Activated naive CD8-positive, alpha-beta T cell treated with anti-CD3 and anti-CD28 coated beads, Interleukin-2, amount 50 U/mL, for 24 hours (primary cell): ENCODE data around the gene TSPAN18.

ENCODE experiments used
- ATAC-seq: fragments of 150-1000 bp; cut with Tn5 transposase; one replicate; pipeline ENCODE4 v1.10.0; 2021
- DNase-seq: peaks from one replicate; pipeline ENCODE4 v3.0.0; 2021
- H3K27ac Mint-ChIP-seq: one replicate; pipeline ENCODE4 v1.8.0; 2021; ENCODE audit warnings: mild to moderate bottlenecking, mixed read lengths
- H3K27me3 Mint-ChIP-seq: one replicate; pipeline ENCODE4 v1.8.0; 2021; ENCODE audit warnings: mixed read lengths
- H3K36me3 Mint-ChIP-seq: one replicate; pipeline ENCODE4 v1.8.0; 2021; ENCODE audit warnings: low read depth, mixed read lengths
- H3K4me1 Mint-ChIP-seq: one replicate; pipeline ENCODE4 v1.8.0; 2021; ENCODE audit warnings: mixed read lengths
- H3K4me3 Mint-ChIP-seq: one replicate; pipeline ENCODE4 v1.8.0; 2021; ENCODE audit warnings: mild to moderate bottlenecking, moderate library complexity, mixed read lengths
- H3K9me3 Mint-ChIP-seq: one replicate; pipeline ENCODE4 v1.8.0; 2021; ENCODE audit warnings: mixed read lengths

Gene TSPAN18

GRCh38 chr11:44701276-44701675 is 25.5 kb upstream of the TSPAN18 start:
- Mint-ChIP-seq H3K27ac (no peak overlapping the region), H3K9me3 (no peaks in the 10 kb centered on the region)

GRCh38 chr11:44702889-44703288 is 23.9 kb upstream of the TSPAN18 start:
- Mint-ChIP-seq H3K27me3 (peaks cover 2% of the 10 kb centered on the region), H3K36me3 (no peaks in the 10 kb centered on the region), H3K4me1 (no peaks in the 10 kb centered on the region), H3K27ac (no peak overlapping the region), H3K9me3 (no peaks in the 10 kb centered on the region), H3K4me3 (no peak overlapping the region)
- DNase-seq (no peak), ATAC-seq (no peak)

More at GRCh38 chr11:44701276-44701675, 25.5 kb upstream of the TSPAN18 start:
- Mint-ChIP-seq H3K4me3 (no peak overlapping the region), H3K36me3 (no peaks in the 10 kb centered on the region), H3K27me3 (peaks cover 2% of the 10 kb centered on the region), H3K4me1 (no peaks in the 10 kb centered on the region)
- DNase-seq (no peak), ATAC-seq (no peak)

DNA sequence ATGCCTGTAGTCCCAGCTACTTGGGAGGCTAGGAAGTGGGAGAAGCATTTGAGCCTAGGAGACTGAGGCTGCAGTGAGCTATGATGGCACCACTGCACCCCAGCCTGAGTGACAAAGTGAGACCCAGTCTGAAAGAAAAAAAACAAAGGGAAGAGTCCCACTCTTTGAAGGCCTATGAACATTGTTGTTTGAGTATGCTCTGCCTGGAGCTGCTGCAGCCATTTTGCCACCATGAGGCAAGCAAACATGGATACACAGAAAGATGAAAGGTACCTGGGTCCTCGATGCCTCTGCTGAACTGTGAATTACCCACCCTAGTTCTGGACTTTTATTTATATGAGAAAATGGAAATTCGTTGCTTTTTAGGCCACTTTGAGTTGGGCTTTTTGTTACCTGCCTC is 19.7 kb upstream of the TSPAN18 start:
- ATAC-seq: no peak
- Mint-ChIP-seq H3K27ac (no peak overlapping the region), H3K4me3 (no peak overlapping the region), H3K27me3 (peaks cover 2% of the 10 kb centered on the region), H3K4me1 (no peaks in the 10 kb centered on the region), H3K36me3 (no peaks in the 10 kb centered on the region), H3K9me3 (peaks cover 6% of the 10 kb centered on the region)
- no peak for DNase-seq

DNA sequence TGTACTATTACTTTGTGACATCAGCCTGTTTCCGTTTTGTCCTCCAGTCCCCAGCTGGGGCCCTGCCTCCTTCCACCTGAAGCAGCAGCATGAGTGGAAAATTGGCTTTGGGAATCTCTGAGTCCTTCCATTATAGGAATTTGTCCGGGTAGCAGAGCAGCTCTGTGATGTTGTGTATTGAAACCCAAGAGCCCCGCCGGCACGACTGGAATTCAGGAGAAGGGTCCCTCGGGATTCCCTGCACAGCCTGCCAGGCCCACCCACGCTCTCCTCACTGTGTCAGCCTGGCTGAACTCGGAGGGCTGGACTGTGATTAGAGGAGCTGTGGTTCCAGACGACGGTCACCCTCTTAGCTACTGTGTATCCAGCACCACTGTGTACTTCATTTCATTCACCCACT is 18.8 kb upstream of the TSPAN18 start:
- ATAC-seq: no peak

DNA sequence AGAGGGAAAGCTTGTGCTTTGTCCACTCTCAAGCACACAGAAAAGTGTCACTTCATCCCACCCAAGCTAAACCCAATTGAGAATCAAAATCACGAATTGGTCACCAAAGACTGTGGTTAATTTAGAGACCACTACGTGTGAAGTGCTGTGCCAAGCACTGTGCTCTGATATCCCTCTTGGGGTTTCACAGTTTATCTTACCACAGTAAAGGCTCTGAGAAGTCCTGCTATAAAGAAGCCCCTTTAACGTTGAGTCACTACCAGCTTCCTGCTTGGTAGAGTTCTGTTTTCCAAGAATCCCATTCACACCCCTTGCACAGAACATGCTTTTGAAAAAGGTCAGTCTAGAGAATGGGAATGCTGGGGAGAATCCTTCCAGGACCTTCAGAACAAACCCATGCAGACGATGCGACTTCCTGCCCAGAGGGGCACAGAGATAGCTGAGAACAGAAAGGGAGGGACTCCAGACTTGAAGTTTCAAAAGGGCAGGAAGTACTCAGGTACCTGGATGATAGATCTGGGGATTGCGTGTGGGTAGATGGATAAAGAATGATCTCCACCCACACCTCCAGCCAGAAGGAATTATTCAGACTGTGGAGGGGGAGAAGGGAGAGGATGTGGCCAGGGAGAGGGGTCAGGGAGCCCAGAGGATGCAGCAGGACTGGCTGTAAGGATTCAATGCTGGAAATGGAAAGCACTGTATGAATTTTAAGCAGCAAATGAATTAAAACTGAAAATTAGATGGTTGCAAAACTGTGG is 18.1 kb upstream of the TSPAN18 start:
- no peak overlapping the region for H3K27ac Mint-ChIP-seq
- no peaks in the 10 kb centered on the region for H3K4me1 Mint-ChIP-seq
- H3K4me3 Mint-ChIP-seq: no peak overlapping the region
- H3K36me3 Mint-ChIP-seq: no peaks in the 10 kb centered on the region
- ATAC-seq: no peak
- no peak for DNase-seq
- peaks cover 6% of the 10 kb centered on the region for H3K9me3 Mint-ChIP-seq
- peaks cover 2% of the 10 kb centered on the region for H3K27me3 Mint-ChIP-seq

More for the DNA sequence above, 18.8 kb upstream of the TSPAN18 start:
- no peak for DNase-seq
- H3K27me3 Mint-ChIP-seq: peaks cover 2% of the 10 kb centered on the region
- H3K27ac Mint-ChIP-seq: no peak overlapping the region
- peaks cover 6% of the 10 kb centered on the region for H3K9me3 Mint-ChIP-seq
- H3K36me3 Mint-ChIP-seq: no peaks in the 10 kb centered on the region
- H3K4me1 Mint-ChIP-seq: no peaks in the 10 kb centered on the region
- no peak overlapping the region for H3K4me3 Mint-ChIP-seq

GRCh38 chr11:44709281-44709562 is 17.5 kb upstream of the TSPAN18 start:
- no peaks in the 10 kb centered on the region for H3K4me1 Mint-ChIP-seq
- H3K27ac Mint-ChIP-seq: no peak overlapping the region
- H3K9me3 Mint-ChIP-seq: peaks cover 6% of the 10 kb centered on the region
- H3K4me3 Mint-ChIP-seq: no peak overlapping the region
- no peaks in the 10 kb centered on the region for H3K36me3 Mint-ChIP-seq
- DNase-seq: no peak
- no peak for ATAC-seq
- H3K27me3 Mint-ChIP-seq: peaks cover 2% of the 10 kb centered on the region

DNA sequence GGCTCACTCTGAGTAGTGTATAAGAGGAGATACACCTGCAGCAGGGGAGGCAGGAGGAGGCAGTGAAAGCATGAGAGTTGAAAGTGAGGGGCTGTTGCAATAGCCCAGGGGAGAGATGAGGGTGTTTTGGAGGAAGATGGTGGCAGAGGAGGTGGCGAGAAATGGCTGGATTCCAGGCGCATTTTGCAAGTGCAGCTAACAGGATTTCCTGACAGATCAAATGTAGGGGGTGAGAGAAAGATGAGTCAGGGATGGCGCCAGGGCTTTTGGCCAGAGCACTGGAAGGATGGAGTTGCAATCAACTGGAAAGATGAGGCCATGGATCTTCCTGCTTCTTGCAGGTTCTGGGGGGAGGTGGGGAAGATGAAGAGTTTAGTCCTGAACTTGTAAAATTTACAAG is 16.8 kb upstream of the TSPAN18 start:
- H3K4me3 Mint-ChIP-seq: no peak overlapping the region
- H3K4me1 Mint-ChIP-seq: no peaks in the 10 kb centered on the region
- DNase-seq (no peak), ATAC-seq (no peak)
- H3K9me3 Mint-ChIP-seq: peaks cover 8% of the 10 kb centered on the region
- no peaks in the 10 kb centered on the region for H3K36me3 Mint-ChIP-seq
- H3K27ac Mint-ChIP-seq: no peak overlapping the region
- peaks cover 2% of the 10 kb centered on the region for H3K27me3 Mint-ChIP-seq

GRCh38 chr11:44711113-44711786 is 15.5 kb upstream of the TSPAN18 start:
- no peak for DNase-seq
- Mint-ChIP-seq H3K4me3 (no peak overlapping the region), H3K9me3 (peaks cover 10% of the 10 kb centered on the region), H3K36me3 (no peaks in the 10 kb centered on the region), H3K27me3 (no peaks in the 10 kb centered on the region), H3K27ac (no peak overlapping the region), H3K4me1 (no peaks in the 10 kb centered on the region)
- no peak for ATAC-seq

GRCh38 chr11:44711787-44712608 is 14.8 kb upstream of the TSPAN18 start:
- H3K9me3 Mint-ChIP-seq: peaks cover 10% of the 10 kb centered on the region
- H3K4me1 Mint-ChIP-seq: no peaks in the 10 kb centered on the region
- H3K36me3 Mint-ChIP-seq: no peaks in the 10 kb centered on the region
- no peak overlapping the region for H3K4me3 Mint-ChIP-seq
- H3K27me3 Mint-ChIP-seq: peaks cover 1% of the 10 kb centered on the region
- ATAC-seq (no peak), DNase-seq (no peak)
- no peak overlapping the region for H3K27ac Mint-ChIP-seq

DNA sequence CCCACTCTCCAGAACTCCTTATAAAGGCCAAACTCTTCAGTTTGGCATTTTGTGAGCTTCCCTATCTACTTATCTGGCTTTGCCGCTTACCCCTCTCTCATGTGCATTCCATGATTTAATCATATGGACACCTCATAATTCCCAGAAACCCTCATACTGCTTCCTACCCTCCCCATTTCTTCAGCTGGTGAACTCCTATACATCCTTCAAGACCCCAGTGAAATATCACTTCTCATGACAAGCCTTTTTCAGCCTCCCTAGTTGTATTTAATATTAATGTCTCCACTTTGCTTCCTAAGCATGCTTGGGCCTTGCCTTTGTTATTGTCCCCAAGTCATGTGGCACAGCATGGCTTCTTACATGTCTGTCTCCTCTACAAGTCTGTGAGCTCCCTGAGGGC is 13.7 kb upstream of the TSPAN18 start:
- ATAC-seq: no peak
- no peaks in the 10 kb centered on the region for H3K4me1 Mint-ChIP-seq
- no peak overlapping the region for H3K27ac Mint-ChIP-seq
- peaks cover 1% of the 10 kb centered on the region for H3K27me3 Mint-ChIP-seq
- no peaks in the 10 kb centered on the region for H3K36me3 Mint-ChIP-seq
- no peak overlapping the region for H3K4me3 Mint-ChIP-seq
- DNase-seq: no peak
- H3K9me3 Mint-ChIP-seq: peaks cover 10% of the 10 kb centered on the region

DNA sequence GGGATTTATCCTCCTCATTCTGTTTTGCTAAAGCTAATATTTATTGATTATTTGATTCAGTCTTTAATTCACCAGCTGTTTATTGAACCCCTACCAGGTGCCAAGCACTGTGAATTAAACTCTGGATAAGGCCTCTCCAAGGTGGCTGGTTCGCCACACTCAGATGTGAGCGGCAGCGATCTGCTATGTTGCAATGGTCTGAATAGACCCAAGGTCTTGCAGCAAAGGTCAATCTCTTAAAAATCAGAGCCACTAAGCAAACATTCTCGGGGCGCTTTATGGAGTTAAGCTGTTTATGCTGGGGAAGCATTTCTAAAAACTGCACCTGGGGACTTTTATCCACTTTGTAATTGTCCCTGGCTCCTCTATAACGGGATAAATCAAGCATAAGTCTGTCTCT is 10.5 kb upstream of the TSPAN18 start:
- DNase-seq: no peak
- Mint-ChIP-seq H3K27me3 (peaks cover 3% of the 10 kb centered on the region), H3K4me3 (no peak overlapping the region), H3K4me1 (no peaks in the 10 kb centered on the region), H3K9me3 (peaks cover 3% of the 10 kb centered on the region), H3K27ac (no peak overlapping the region), H3K36me3 (no peaks in the 10 kb centered on the region)
- no peak for ATAC-seq

GRCh38 chr11:44718057-44718456 is 8.7 kb upstream of the TSPAN18 start:
- DNase-seq: no peak

DNA sequence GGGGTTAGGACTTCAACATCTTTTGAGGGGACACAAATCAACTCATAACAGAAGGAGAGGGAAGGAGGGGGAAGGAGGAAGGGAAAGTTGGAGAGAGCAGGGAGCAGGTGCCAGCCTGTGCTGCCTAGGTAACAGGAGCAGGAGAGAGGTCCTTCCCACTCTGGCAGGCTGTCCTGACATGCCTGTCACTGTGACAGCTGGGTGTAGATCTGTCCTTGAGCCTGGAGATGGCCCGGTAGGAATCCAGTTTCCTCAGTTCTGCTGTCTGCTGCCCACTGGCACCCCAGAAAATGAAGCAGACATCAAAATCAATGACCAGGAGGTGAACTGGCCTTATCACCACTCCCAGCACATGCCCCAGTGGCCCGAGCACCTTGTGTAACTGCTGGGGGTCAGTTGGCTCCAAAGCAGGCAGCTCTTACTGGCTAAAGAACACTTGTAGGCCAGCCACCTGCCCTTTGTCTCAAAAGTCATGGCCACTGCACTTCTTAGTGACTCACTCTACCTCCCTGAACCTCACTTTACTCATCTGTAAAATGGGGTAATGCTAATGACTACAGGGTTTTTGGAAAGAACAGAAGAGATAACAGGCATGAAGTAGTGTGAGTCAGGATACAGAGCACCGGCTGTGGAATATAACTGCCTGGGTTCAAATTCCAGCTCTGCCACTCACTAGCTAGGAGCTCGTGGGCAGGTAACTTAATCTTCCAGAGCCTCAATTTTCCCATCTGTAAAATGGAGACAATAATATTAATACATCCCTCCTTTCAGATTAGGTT is 8.0 kb upstream of the TSPAN18 start:
- peaks cover 3% of the 10 kb centered on the region for H3K9me3 Mint-ChIP-seq
- H3K27ac Mint-ChIP-seq: no peak overlapping the region
- no peak for ATAC-seq

More at GRCh38 chr11:44718057-44718456, 8.7 kb upstream of the TSPAN18 start:
- ATAC-seq: no peak
- Mint-ChIP-seq H3K4me3 (no peak overlapping the region), H3K36me3 (no peaks in the 10 kb centered on the region), H3K27me3 (peaks cover 3% of the 10 kb centered on the region), H3K9me3 (peaks cover 3% of the 10 kb centered on the region), H3K27ac (no peak overlapping the region), H3K4me1 (no peaks in the 10 kb centered on the region)

DNA sequence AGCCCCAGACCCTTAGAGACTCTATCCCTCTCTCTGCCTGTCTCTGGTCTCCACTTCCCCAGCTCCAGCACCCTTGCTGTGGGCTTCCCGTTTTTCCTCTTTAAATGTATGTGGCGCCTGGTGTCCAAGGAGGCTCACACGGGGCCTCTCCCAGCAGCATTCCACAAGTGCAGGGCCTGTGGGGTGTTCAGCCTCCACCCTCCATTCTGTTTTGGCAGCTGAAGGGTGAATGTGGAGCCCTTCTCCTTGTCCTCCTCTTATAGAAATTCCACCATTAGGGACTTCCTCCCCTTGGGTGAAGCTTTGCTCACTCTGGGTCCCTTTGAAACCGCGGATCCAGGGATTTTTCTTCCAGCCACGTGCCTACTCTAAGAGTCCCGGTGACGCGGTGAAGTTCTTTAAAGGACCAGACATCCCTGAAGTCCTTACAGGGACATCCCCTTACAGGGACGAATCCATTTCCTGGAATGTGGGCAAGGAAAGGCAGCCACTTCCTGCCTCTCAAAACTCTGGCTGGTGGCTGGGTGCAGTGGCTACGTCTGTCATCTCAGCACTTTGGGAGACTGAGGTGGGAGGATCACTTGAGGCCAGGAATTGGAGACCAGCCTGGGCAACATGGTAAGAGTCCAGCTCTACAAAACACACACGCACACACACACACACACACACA is 1.6 kb upstream of the TSPAN18 start:
- Mint-ChIP-seq H3K27ac (no peak overlapping the region), H3K4me3 (no peak overlapping the region), H3K4me1 (peaks cover 33% of the 10 kb centered on the region), H3K36me3 (no peaks in the 10 kb centered on the region), H3K9me3 (no peaks in the 10 kb centered on the region), H3K27me3 (peaks cover 36% of the 10 kb centered on the region)
- no peak for ATAC-seq
- DNase-seq: no peak

More for the DNA sequence above, 8.0 kb upstream of the TSPAN18 start:
- Mint-ChIP-seq H3K36me3 (no peaks in the 10 kb centered on the region), H3K27me3 (peaks cover 3% of the 10 kb centered on the region), H3K4me3 (no peak overlapping the region), H3K4me1 (no peaks in the 10 kb centered on the region)
- DNase-seq: no peak
